HepG2 (cell line): ENCODE measurements around the gene OLR1.

ENCODE experiments used
- CCAR2 ChIP-seq: fragments of 200-400 bp; formaldehyde crosslinking; optimal IDR thresholded peaks from 2 replicates; pipeline ENCODE3; 2018; ENCODE audit warnings: low read depth, mild to moderate bottlenecking, low read length, moderate library complexity
- HOXA7 ChIP-seq: sonication (generic); formaldehyde crosslinking; IDR thresholded peaks from 2 replicates; pipeline ENCODE4 v1.8.1; 2022; ENCODE audit warnings: mild to moderate bottlenecking, missing genetic modification reagents, moderate library complexity
- IKZF1 ChIP-seq: fragments of 450-650 bp; IDR thresholded peaks from 2 replicates; pipeline ENCODE4 v1.7.1; 2016
- PLSCR1 ChIP-seq: sonication (generic); formaldehyde crosslinking; IDR thresholded peaks from 2 replicates; pipeline ENCODE4 v1.5.0; 2020; ENCODE audit warnings: missing genetic modification reagents, mild to moderate bottlenecking, borderline replicate concordance
- POLR2AphosphoS5 ChIP-seq: IDR thresholded peaks from 2 replicates; pipeline ENCODE4 v1.6.1; 2012; ENCODE audit warnings: low read depth, low read length
- SMARCC2 ChIP-seq: fragments of 450-650 bp; IDR thresholded peaks from 2 replicates; pipeline ENCODE4 v1.6.1; 2017; ENCODE audit warnings: antibody characterized with exemption, mild to moderate bottlenecking
- YY1 ChIP-seq: IDR thresholded peaks from 2 replicates; pipeline ENCODE4 v1.6.1; 2011; ENCODE audit warnings: low read length, low read depth, moderate library complexity, mild to moderate bottlenecking; ENCODE audit not compliant: insufficient read depth, insufficient replicate concordance
- ZBTB44 ChIP-seq: sonication (generic); formaldehyde crosslinking; IDR thresholded peaks from 2 replicates; pipeline ENCODE4 v1.4.0; 2020; ENCODE audit warnings: missing genetic modification reagents
- ZBTB8A ChIP-seq: sonication (generic); formaldehyde crosslinking; IDR thresholded peaks from 2 replicates; pipeline ENCODE4 v1.4.0; 2020; ENCODE audit warnings: mild to moderate bottlenecking, low read depth, missing genetic modification reagents, borderline replicate concordance
- ZNF207 ChIP-seq: fragments of 450-650 bp; IDR thresholded peaks from 2 replicates; pipeline ENCODE4 v1.6.1; 2016; ENCODE audit warnings: antibody characterized with exemption, borderline replicate concordance
- ZNF431 ChIP-seq: sonication (generic); formaldehyde crosslinking; IDR thresholded peaks from 2 replicates; pipeline ENCODE4 v1.9.0; 2022; ENCODE audit warnings: missing genetic modification reagents, low read depth, mild to moderate bottlenecking, borderline replicate concordance
- TF ChIP-seq, protein P1 (sequence below): sonication (generic); formaldehyde crosslinking; IDR thresholded peaks from 2 replicates; pipeline ENCODE4 v1.4.0; 2020; ENCODE audit warnings: missing genetic modification reagents, borderline replicate concordance
- TF ChIP-seq, protein P2 (sequence below): sonication (generic); formaldehyde crosslinking; IDR thresholded peaks from 2 replicates; pipeline ENCODE4 v1.5.0; 2020; ENCODE audit warnings: mild to moderate bottlenecking, missing genetic modification reagents, moderate library complexity

DNA sequence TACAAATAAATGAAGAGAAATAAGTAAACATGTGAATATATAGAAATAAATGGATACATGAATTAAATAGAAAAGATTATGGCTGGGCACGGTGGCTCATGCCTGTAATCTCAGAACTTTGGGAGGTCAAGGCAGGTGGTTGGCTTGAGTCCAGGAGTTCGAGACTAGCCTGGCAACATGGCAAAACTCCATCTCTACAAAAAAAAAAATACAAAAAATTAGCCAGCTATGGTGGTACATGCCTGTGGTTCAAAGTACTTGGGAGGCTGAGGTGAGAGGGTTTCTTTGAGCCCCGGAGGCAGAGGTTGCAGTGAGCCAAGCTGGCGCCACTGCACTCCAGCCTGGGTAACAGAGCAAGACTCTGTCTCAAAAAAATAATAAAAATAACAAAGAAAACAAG is 36.8 kb downstream of the OLR1 start:
- TF ChIP-seq ZNF207, result no peak
- no peak for TF ChIP-seq PLSCR1 (CRISPR knock-in tag)
- TF ChIP-seq SMARCC2, result no peak
- no peak for TF ChIP-seq ZNF431 (CRISPR knock-in tag)
- TF ChIP-seq, protein P1, sequence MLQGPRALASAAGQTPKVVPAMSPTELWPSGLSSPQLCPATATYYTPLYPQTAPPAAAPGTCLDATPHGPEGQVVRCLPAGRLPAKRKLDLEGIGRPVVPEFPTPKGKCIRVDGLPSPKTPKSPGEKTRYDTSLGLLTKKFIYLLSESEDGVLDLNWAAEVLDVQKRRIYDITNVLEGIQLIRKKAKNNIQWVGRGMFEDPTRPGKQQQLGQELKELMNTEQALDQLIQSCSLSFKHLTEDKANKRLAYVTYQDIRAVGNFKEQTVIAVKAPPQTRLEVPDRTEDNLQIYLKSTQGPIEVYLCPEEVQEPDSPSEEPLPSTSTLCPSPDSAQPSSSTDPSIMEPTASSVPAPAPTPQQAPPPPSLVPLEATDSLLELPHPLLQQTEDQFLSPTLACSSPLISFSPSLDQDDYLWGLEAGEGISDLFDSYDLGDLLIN (CRISPR knock-in tag), result no peak
- TF ChIP-seq ZBTB8A (CRISPR knock-in tag), result no peak
- TF ChIP-seq HOXA7 (CRISPR knock-in tag), result no peak
- no peak for TF ChIP-seq POLR2AphosphoS5
- no peak for TF ChIP-seq YY1
- TF ChIP-seq, protein P2, sequence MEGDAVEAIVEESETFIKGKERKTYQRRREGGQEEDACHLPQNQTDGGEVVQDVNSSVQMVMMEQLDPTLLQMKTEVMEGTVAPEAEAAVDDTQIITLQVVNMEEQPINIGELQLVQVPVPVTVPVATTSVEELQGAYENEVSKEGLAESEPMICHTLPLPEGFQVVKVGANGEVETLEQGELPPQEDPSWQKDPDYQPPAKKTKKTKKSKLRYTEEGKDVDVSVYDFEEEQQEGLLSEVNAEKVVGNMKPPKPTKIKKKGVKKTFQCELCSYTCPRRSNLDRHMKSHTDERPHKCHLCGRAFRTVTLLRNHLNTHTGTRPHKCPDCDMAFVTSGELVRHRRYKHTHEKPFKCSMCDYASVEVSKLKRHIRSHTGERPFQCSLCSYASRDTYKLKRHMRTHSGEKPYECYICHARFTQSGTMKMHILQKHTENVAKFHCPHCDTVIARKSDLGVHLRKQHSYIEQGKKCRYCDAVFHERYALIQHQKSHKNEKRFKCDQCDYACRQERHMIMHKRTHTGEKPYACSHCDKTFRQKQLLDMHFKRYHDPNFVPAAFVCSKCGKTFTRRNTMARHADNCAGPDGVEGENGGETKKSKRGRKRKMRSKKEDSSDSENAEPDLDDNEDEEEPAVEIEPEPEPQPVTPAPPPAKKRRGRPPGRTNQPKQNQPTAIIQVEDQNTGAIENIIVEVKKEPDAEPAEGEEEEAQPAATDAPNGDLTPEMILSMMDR, result no peak
- TF ChIP-seq ZBTB44, result no peak
- TF ChIP-seq CCAR2, result no peak
- TF ChIP-seq IKZF1, result no peak
